Body of pancreas (tissue), 4 donors: ENCODE measurements around the gene ZNF146.
"Not testable (repeated sequence)": the region's sequence is repeated elsewhere in the genome, so short reads cannot be mapped to it uniquely, and the experiment has no call there.

ENCODE experiments used
- CTCF ChIP-seq, 7 experiments: fragments of 450-650 bp in 4 of 7; fragments of 200-600 bp in 3 of 7; sonication (generic) in 3 of 7; IDR thresholded peaks; one replicate each; pipeline ENCODE4 v1.5.1; 2016 to 2019; ENCODE audit warnings: antibody characterized with exemption in 7 of 7
- POLR2A ChIP-seq, 3 donors: fragments of 450-650 bp; IDR thresholded peaks; one replicate each; pipeline ENCODE4 v1.6.1; 2016; ENCODE audit warnings: antibody characterized with exemption in 3 of 3, mild to moderate bottlenecking in 2 of 3

- TF ChIP-seq CTCF, POLR2A (IDR thresholded peaks at IDR 0.05): not testable (repeated sequence)
Observed at GRCh38 chr19:36179077-36179476, 35.8 kb upstream of the ZNF146 start.
